Measurements from ENCODE around the gene CSTB.

The CSTB gene

GRCh38 chr21:43727519-43728153, 48.5 kb downstream of the CSTB start:
- no peak for DNase-seq

GRCh38 chr21:43726686-43727518, 49.2 kb downstream of the CSTB start:
- DNase-seq, result no peak
